GM12891 (cell line): Measurements from ENCODE around the gene BMPR1A.

ENCODE experiments used
- POLR2AphosphoS5 ChIP-seq: IDR thresholded peaks from 2 replicates; pipeline ENCODE4 v1.6.1; 2011; ENCODE audit warnings: low read depth, low read length, control low read depth
- POU2F2 ChIP-seq: IDR thresholded peaks from 2 replicates; pipeline ENCODE4 v1.6.1; 2011; ENCODE audit warnings: low read depth, mild to moderate bottlenecking, control low read depth, low read length, moderate library complexity

- TF ChIP-seq POU2F2 (no peak), POLR2AphosphoS5 (no peak)
These were observed 6.6 kb upstream of the BMPR1A start for GRCh38 chr10:86749854-86750253.
